Measurements from ENCODE around the gene HAGH.

The HAGH gene

DNA sequence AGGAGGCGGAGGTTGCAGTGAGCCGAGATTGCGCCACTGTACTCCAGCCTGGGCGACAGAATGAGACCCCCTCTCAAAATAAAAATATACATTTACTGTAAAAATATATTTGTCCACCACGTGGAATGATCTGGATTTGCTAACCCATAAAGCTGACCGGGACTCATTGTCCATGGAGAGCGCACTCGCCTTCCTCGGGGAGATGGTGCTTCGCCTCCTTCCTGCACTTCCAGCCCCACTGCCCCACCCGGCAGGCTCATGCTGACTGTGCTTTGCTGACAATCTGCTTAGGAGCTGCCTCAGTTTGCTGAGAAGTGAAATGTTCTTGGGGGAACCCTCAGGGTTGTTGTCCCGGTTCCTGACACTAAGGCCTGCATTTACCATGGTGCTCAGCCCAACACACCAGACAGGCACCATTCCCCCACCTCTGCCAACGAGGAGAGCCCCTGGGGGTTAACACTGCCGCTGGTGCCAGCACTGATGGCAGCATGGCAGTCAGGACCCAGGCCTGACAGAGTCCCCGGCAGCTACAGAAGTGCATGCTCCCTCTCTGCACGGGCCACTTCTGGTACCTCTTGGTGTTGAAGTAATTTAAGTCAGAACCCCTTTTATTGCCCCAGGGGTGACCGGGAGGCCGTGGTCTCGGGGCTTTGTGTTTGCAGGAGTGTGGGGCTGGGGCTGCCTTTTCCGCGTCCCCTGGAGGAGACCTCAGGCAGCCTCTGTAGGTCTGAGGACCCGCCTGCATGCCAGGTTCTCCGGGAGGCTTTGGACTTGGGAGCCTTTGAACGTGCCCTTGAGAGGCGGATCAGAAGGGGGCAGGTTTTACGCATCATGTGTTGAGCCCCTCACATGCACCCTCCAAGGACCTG, 41.4 kb downstream of the HAGH start:
- no peak for DNase-seq

DNA sequence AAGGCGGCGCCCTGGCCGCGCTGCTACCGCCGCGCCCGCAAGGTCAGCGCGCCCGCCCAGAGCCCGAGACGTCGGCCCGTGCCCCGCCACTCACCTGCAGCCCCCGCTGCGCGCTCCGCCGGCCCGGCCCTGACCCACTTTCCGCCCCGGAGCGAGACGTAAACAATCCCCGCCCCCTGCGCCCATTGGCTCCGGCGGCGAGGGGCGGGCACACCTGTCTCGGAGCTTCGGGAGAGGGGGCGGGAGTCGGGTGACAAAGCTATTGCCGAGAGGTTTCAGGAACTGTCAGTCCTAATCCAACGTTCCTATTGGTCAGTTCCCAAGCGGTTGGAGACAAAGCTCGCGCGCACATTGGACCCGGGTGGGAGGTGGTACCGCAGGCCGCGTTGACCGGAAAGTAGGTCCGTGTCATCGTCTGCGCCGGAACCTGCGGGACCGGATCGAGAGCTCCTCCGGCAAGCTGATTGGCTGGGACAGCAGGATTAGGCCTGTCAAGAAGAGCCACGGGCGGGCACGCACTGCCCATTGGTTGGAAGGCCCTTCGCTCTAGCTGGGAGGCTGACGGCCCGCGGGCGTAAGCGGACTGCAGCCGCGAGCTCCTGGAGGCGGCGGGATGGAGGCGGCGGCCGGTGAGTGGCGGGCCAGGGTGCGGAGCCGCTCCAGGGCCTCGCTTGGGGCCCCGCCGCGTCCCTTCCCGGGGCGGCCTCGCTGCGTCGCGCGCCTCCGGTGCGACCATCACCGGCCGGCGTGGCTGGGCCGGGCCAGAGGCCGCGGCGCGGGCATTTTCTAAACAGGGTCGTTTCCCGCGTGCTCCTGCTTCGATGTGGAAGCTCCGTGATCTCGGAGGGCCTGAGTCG, 44.0 kb downstream of the HAGH start, which contains the start of the genes NUBP2 and SPSB3:
NUBP2 (plus strand) TSS at position 553 of the 857 bp plus-strand sequence; CDS start at position 614, 61 bp downstream.
SPSB3 (minus strand) TSS at position 164 of the 857 bp plus-strand sequence. CDS start 1,088 bp downstream, outside the sequence.
- DNase-seq, result peak; percentile 100

DNA sequence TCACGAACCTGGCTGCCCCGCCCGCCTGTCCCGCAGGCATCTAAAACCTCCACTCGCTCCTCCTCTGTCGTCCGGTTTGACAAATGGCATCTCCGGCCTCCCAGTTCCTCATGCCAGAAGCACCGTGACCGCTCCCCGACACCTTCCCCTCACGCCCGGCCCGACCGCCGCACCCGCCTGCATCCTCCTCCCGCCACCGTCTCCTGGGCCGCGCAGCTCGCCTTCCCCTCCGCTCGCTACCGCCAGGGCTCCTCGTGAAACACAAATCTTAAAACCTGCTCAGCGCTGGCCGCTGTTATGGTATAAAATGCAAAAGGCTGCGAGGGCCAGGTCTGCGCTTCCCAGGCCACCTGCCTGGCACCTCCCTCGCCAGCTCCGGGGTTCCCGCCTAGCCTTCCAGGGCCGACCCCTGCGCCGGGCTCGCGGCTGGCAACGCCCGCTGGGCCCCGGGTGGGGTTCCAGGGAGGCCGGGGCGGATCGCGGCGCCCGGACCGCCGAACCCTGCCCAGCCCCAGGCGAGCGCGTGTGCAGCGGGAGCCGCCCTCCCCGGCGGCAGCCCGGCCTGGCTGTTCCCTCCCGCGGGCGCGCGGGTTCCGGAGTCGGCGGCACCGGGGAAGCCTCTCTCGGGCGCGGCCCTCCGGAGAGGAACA, 44.7 kb downstream of the HAGH start:
- no peak for DNase-seq

DNA sequence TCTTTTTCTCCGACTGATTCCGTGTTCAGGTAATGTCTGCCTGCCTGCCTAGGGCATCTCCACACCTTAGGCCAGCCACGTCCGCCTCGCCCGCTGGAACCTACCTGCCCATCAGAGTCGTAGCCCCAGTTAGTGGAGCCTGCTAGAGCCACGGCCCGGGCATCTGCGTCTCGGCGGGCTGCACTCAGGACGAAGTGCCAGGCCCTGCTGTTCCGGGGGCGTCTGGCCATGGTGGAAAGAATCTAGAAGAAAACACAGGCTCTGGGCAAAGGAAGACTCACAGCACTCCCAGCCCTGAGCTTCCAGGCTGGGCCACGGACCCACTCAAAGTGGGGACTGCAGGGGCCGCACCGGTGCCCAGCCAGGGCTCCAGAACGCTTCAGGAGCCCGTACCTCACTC, 45.4 kb downstream of the HAGH start:
- DNase-seq, result no peak

DNA sequence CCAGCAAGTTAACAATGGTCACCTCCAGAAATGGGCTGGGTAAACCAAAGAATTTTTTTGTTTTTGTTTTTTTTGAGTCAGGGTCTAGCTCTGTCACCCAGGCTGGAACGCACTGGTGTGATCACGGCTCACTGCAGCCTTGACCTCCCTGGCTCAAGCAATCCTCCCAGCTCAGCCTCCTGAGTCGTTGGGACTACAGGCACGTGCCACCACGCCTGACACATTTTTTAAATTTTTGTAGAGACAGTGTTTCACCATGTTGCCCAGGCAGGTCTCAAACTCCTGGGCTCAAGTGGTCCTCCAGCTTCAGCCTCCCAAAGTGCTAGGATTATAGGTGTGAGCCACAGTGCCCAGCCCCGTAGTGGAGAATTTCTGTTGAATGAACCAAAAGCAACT, 46.0 kb downstream of the HAGH start:
- no peak for DNase-seq

DNA sequence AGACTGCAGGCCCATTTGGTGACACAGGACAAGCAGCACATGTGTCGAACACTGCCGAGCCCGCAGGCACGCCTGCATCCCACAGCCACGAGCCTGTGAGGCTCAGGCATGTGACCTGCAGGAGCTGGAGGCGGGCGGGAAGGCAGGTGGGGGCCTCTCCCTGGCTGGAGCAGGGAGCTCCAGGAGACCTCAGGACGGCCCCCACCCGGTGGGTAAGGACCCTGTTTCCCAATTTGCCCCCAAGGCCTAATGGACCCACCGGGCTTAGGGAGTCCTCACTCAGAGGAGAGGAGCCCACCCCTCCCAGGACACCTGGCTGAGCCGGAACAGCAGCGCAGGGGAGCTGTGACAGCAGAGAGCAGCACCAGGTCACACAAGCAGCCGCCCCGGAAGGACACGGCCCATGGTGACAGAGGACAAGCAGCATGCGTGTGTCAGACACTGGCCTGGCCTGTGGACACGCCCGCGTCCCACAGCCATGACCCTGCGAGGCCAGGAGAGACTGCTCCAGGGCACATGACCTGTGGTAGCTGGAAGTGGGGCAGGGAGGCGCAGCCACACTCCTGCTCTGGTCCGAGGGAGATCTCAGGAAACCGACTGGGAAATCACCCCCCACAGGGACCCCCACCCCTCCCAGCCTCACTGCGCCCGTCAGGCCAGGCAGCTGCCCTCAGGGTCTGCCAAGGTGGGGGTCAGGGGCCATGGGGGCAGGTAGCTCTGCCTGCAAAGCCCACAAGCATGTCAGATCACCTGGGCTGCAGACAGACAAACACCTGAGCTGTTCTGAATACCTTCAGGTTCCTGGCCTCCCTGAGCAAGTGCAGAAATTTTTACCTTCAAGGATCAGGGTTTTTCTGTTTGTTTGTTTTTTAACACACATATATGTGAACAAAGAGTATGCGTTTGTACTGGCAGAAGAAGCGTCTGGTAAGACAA, 46.6 kb downstream of the HAGH start:
- no peak for DNase-seq

DNA sequence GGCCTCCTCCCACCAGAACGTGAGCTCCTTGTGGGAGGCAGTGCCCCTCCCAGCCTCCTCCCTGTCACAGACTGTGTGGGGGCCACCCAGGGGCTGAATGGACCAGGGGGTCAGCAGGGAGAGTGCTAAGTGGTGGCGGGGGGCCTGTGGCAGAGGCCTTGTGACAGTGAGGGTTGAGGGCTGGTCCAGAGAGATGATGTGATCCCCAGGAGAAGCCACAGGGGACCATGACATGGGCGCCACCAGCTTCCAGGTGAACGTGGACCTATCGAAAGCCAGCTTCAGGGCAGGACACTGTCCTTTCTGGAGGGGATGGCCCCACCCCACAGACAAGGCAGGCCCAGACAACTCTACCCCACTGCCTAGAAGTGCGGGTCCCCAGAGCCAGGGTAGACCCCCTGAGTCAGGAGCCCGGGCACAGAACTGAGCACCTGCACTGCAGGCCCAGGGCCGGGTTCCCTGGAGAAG, 47.4 kb downstream of the HAGH start:
- no peak for DNase-seq

DNA sequence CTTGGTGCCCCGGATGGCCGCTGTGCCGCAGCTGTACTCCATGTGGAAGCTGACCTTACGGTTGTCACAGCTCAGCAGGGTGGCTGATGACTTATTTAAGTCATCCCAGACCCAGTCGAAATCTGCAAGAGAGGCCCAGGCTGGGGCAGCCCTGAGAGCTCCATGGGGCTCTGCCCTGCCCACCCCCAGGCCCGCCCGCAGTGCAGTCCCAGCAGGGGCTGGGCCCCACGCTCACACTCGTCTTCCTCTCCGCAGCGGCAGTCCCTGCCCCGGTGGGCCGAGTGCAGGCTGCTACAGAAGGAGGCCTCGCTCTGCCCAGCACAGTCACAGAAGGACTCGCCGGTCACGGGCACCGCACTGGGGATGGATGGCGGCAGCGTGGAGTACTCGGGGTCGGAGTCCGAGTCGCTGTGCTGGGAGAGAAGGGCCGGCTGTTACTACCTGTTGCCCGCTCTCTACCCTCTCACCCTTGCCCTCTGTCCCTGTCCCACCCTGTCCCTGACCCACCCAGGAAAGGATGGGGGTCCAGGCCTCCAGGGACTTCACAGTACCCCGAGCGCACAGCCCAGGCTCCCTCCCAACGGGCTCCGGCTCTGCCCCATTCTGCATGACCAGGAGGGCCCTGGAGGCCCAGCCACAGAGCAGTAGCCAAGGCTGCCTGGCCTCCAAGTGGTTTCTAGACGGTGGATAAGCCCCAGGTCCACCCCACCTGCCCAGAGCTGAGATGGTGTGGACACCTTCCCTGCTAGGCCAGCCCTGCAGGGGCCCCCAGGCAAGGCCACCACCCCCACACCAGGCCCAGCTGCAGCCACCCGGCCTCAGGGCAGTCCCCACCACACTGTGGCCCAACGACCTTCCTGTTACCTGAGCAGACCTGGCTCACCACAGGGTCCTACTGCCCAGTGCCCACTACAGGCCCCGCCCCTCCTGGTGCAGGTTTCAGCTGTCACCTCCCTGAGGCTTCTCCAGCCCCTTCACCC, 48.1 kb downstream of the HAGH start:
- DNase-seq, result no peak

DNA sequence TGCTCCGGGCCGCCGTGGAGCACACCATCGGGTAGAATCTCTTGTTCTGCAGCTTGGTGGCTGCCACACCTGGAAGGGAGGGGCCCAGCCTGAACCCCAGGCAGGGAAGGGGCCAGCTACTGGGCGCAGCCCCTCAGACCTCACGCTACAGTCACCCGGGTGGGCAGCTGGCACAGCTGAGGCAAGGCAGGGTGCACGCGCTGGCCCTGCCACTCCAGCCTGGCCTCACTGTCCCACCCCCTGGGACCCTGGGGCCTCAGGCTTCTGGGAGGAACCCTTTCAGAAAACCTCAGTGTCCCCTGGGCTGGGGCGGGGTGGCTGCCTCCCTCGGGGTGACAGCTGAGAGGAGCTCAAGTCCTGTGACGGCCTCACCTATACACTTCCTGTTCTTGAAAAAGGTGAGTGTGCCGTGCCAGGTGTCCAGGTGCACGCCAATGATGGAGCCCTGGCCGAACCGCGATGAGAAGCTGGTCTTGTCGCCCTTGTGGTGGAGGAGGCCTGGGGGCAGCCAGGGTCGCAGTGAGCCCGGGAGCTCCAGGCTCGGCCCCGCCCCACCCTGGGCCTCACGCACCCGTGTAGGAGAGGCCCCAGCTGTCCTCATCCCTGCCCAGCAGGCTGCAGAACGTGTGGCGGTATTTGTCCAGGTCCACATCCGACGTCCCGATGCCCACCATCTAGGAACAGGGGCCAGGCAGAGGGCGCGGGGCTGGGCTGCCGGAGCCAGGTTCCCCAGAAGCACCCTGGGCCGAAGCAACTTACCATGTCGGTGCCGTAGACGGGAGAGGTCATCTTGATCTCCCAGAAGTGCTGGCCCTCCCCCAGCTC, 49.0 kb downstream of the HAGH start:
- no peak for DNase-seq

DNA sequence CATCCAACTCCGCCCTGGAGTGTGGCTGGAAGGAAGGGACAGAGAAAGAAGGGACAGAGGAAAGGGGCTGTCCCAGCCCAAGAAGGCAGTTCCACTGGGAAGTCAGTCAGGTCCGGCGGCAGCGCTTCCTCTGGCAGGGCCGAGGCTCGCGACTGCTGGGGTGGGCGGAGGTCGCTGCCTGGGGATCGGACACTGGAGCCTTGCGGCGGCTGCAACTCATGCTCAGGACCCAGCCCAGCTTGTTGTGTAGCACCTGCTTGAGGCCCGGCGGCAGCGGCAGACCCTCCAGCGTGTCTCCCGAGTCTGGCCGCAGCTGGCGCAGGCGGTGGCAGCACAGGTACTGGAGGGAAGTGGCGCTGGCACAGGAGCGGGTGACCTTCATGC, 49.6 kb downstream of the HAGH start:
- no peak for DNase-seq

DNA sequence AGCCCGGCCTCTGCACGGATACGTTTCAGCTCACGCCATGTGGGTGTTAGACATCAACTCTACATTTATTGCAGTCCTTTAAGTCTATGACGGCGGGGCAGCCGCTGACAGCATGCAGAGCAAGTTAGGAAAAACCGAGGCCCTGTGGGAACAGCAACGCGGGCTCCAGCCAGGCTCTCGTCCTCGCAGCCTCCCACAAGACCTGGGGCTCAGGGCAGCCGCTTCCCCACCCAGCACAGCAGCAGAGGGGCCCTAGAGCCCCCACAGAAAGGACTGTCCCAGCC, 50.0 kb downstream of the HAGH start:
- DNase-seq, result no peak

DNA sequence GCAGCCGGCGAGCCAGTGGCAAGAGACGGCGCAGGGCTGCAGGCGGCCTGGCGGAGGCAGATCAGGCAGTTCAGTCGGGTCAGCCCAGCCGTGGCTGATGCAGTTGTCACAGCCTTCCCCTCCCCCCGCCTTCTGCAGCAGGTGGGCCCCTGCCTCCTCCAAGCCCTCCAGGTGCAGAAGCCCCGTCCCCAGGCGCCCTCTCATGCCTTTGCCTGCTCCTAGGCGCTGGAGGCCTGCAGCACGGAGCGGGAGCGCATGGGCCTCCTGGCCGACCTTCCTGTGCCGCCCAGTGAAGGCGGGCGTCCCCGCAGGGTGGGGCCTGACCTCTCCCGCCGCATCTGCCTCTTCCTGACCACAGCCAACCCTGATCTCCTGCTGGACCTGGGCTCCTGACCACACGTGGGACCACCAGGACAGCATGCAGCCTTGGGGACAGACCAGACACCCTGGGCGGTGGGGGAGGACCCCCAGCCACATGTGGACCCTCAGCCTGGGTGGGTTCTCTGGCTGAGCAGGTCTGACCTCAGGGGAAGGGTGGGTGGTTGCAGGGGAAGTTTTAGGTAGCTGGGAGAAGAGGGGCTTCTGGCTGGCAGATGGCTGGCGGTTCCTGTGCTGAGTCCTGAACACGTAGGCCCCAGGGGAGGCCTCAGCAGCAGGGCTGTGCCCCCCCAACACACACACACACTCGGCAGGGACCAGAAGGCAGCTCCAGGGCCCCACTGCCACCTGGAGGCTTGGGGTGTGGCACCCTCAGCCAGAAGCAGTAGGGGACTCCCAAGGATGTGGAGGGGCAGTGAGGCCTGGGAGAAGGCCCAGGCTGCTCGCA, 50.6 kb downstream of the HAGH start:
- no peak for DNase-seq

DNA sequence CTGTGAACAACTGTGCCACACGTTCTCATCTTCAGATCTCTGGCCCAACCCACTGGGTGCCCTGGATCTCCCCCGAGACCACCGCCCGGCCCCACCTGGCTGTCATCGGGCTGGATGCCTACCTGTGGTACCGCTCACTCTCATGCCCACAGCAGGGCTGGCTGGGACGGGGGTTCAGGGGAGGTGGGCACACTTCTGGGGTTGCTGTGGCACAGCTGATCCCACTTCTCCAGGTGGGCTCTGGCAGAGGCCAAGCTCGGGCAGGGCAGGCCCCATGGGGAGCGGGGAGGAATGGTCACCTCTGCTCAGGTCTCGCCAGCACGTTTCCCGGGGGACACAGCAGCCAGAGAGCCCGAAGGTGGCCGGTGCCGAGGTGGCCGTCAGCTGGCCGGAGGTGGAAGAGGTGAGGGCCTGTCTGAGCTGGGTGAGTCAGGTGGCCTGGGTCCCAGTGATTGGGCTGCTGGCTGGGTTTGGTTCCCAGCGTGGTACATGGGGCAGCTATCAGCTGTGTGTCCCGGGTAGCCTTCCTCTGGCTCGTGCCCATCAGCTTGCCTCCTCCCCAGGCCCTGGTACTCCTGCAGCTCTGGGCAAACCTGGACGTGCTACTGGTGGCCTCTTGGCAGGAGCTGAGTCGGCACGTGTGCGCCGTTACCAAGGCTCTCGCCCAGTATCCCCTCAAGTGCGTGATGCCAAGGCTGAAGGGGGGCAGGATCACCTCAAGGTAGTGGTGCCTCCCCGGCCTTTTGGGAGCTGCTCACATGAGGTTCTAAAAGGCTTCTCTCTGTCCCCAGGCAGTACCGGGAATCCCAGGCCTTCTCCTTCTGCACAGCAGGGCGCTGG, 51.4 kb downstream of the HAGH start:
- no peak for DNase-seq

DNA sequence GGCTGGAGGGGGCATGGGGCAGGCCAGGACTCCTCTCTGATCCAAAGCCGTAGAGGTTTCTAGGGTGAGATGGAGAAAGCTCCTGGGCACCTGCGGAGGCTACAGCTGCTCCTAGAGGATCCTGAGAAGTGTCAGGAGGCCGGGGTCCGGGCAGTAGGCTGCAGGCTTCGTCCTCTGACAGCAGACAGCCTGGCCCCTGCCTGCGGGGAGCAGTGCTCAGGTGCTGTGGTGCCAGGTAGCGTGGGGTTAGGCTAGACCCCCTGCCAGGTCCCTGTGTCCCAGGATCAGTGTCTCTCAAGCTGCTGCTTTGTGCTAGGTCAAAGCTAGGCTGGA, 52.2 kb downstream of the HAGH start:
- DNase-seq, result no peak

DNA sequence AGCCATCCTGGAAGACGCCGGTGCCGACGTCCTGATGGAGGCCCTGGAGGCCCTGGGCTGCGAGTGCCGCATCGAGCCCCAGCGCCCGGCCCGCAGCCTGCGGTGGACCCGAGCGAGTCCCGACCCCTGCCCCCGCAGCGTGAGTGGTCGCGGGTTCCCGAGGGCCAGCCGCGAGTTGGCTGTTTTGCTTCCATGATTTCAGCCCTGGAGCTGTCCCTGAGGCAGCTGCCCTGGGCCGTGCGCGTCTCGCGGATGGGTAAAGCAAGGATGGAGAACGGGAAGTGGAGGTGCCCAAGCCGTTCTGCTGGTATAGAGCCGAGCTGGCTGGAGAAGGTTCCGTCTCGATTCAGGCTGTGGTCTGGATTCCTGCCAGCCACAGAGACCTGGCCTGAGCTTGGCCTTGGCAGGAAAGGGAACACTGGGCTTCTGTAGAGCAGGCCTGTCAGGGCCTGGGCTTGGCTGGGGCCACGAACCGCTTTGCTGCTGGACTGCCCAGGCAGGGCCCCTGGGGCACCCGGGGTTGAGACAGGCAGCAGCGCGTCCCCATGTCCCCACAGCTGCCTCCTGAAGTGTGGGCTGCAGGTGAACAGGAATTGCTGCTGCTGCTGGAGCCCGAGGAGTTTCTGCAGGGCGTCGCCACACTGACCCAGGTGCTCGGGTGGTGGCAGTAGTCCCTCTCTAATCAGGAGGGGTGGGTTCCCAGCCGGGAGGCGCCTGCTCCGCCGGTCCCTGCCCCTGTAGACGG, 52.8 kb downstream of the HAGH start:
- no peak for DNase-seq

DNA sequence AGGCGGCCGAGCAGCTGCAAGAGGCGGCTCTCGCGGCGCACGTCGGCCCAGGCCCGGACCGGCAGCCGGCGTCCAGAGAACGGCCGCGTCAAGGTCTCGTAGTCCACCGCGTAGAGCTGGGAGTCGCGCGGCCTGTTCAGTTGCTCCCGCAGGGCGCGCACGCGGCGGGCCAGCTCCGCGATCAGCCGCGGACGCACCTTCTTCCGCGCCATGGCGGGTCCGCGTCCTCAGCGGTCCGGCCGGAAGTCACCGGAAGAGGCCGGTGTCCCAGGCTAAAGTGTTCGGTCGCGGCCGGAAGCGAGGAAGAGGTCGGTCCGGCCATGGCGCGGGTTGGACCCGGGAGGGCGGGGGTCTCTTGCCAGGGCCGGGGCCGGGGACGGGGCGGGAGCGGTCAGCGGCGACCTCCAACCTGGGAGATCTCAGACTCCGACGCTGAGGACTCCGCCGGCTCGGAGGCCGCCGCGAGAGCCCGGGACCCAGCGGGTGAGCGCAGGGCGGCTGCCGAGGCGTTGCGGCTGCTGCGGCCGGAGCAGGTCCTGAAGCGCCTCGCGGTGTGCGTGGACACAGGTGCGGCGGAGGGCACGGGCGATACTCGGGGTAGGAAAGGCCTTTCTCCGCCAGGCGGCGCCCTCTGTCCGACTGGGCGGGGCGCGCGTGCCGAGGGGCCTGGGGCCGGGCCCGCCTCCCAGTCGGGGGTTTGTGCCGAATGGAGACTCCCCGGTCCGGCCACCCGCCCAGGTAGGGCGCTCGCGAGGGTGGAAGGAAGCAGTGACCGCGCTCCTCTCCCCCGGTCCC, 53.5 kb downstream of the HAGH start, which contains the start of gene MRPS34:
MRPS34 (minus strand) TSS at position 227 of the 795 bp plus-strand sequence; CDS start at position 212, 15 bp downstream.
- peak; percentile 78 for DNase-seq

All from COR-L47 (cell line).